Stimulated activated CD4-positive, alpha-beta T cell treated with anti-CD3 and anti-CD28 coated beads, Interleukin-1b, Interleukin-23, amount 100 ng/mL, for 1 hour (primary cell): ENCODE data around the gene NTF3.
"Not testable (repeated sequence)": the region's sequence is repeated elsewhere in the genome, so short reads cannot be mapped to it uniquely, and the experiment has no call there.

ENCODE experiments used
- DNase-seq, 2 donors: peaks; one replicate each; pipeline ENCODE4 v3.0.0-alpha.2; 2020; ENCODE audit warnings: low read depth in 2 of 2

Gene NTF3

GRCh38 chr12:5534426-5535199, 102.7 kb downstream of the NTF3 start:
- no peak for DNase-seq

DNA sequence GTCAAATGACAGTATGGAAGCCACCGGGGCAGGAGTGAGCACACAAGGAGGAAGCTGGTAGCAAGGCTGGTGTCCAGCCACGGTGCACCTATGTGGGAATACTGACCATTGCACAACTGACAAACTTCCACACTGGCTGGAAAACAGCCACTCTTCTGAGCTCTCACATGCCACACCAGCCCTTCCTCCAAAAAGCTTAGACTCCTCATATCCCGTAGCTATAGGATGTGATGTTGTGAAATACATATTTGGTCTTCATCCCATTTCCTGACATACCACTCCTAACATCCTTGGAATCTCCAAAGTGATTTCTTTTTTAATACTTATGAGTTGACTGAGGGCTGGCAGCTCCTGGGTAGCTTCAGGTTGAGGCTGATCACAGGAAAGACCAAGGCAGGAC, 103.6 kb downstream of the NTF3 start:
- no peak for DNase-seq

- not testable (repeated sequence) for DNase-seq
These were observed 105.2 kb downstream of the NTF3 start for GRCh38 chr12:5537026-5537615.

DNA sequence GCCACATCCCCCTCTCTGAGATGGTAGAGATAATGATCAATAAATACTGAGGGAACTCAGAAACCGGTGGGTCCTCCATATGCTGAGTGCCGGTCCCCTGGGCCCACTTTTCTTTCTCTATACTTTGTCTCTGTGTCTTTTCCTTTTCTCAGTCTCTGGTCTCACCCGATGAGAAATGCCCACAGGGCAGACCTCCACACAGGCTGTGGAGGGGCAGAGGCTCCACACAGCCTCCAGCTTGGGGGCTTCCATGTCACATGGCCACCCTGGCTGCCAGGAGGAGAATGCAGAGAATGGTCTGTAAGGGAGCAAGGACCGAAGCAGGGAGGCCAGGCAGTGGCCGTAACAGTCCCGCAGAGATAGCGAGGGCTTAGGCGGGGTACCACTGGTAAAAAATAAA, 105.9 kb downstream of the NTF3 start:
- DNase-seq: no peak
